Natural killer cell (primary cell): ENCODE data around the gene UBC. TPM values are rescaled to one million over a fixed set of nuclear protein-coding genes. Genes with fewer than 3 reads are reported as not detected.

Source experiments
- ATAC-seq, 3 donors: fragments of 150-1000 bp in 2 of 3; fragments of 200-7000 bp in 1 of 3; cut with Tn5 transposase; 1 replicate in 1 of 3; 2 replicates in 2 of 3; pipeline ENCODE4 v1.10.0; 2021; ENCODE audit warnings: mild to moderate bottlenecking in 2 of 3, moderate library complexity in 2 of 3
- DNase-seq, 2 donors: peaks; one replicate each; pipeline versions ENCODE4 v3.0.0 to v3.0.0-alpha.2; 2013 to 2021; ENCODE audit warnings: mixed read lengths in 1 of 2
- H3K27ac ChIP-seq: one replicate; pipeline ENCODE4 v1.5.1; 2013; ENCODE audit warnings: mild to moderate bottlenecking, low read length
- H3K27me3 ChIP-seq: one replicate; pipeline ENCODE4 v1.6.1; 2013; ENCODE audit warnings: low read length; ENCODE audit not compliant: control insufficient read depth, insufficient read depth
- H3K36me3 ChIP-seq: one replicate; pipeline ENCODE4 v1.6.1; 2013; ENCODE audit warnings: low read length; ENCODE audit not compliant: control insufficient read depth, insufficient read depth
- H3K4me1 ChIP-seq: one replicate; pipeline ENCODE4 v1.6.1; 2013; ENCODE audit warnings: low read length; ENCODE audit not compliant: control insufficient read depth, insufficient read depth
- H3K4me3 ChIP-seq: one replicate; pipeline ENCODE4 v1.5.1; 2013; ENCODE audit warnings: low read length
- H3K9me3 ChIP-seq: one replicate; pipeline ENCODE4 v1.6.1; 2013; ENCODE audit warnings: low read length; ENCODE audit not compliant: control insufficient read depth, insufficient read depth
- H3K27ac Mint-ChIP-seq, 2 donors: one replicate each; pipeline ENCODE4 v1.8.0; 2022; ENCODE audit warnings: mild to moderate bottlenecking in 2 of 2, mixed read lengths in 2 of 2, moderate library complexity in 1 of 2
- H3K27me3 Mint-ChIP-seq, 2 donors: one replicate each; pipeline ENCODE4 v1.8.0; 2022; ENCODE audit warnings: low read depth in 2 of 2, mixed read lengths in 2 of 2
- H3K36me3 Mint-ChIP-seq: one replicate; pipeline ENCODE4 v1.8.0; 2022; ENCODE audit warnings: mixed read lengths
- H3K4me1 Mint-ChIP-seq, 2 donors: one replicate each; pipeline ENCODE4 v1.8.0; 2022; ENCODE audit warnings: mixed read lengths in 2 of 2
- H3K4me3 Mint-ChIP-seq: one replicate; pipeline ENCODE4 v1.8.0; 2022; ENCODE audit warnings: mild to moderate bottlenecking, moderate library complexity, mixed read lengths
- H3K9me3 Mint-ChIP-seq, 2 donors: one replicate each; pipeline ENCODE4 v1.8.0; 2022; ENCODE audit warnings: mixed read lengths in 2 of 2
- WGBS: methylation state at CpG from one replicate; pipeline ENCODE4 v1.1.7; 2013; ENCODE audit warnings: missing lambda C conversion rate; ENCODE audit not compliant: insufficient coverage; 5-methylcytosine and 5-hydroxymethylcytosine counted together
- intact Hi-C: fragments of 100-400 bp; cut with micrococcal nuclease; formaldehyde crosslinking; loops from one replicate; pipeline ENCODE4 v1.14.2; 2022
- total RNA-seq, 4 donors: library from RNA; stranded (reverse); fragments of 120-200 nt in 1 of 4; gene quantifications; one replicate each; pipeline versions ENCODE4 v1.2.3 to v1.2.4, GENCODE V29; 2013 to 2022
- TF ChIP-seq, protein P1 (sequence below): fragments of 200-600 bp; IDR thresholded peaks from one replicate; pipeline ENCODE4 v1.8.0; 2022; ENCODE audit warnings: antibody characterized with exemption

Gene UBC
- total RNA-seq, 3 donors from 2014 or later (not counting 1 experiment from before 2014, with no cell fraction given) = 1,276 to 1,737 (median 1,334) TPM

DNA sequence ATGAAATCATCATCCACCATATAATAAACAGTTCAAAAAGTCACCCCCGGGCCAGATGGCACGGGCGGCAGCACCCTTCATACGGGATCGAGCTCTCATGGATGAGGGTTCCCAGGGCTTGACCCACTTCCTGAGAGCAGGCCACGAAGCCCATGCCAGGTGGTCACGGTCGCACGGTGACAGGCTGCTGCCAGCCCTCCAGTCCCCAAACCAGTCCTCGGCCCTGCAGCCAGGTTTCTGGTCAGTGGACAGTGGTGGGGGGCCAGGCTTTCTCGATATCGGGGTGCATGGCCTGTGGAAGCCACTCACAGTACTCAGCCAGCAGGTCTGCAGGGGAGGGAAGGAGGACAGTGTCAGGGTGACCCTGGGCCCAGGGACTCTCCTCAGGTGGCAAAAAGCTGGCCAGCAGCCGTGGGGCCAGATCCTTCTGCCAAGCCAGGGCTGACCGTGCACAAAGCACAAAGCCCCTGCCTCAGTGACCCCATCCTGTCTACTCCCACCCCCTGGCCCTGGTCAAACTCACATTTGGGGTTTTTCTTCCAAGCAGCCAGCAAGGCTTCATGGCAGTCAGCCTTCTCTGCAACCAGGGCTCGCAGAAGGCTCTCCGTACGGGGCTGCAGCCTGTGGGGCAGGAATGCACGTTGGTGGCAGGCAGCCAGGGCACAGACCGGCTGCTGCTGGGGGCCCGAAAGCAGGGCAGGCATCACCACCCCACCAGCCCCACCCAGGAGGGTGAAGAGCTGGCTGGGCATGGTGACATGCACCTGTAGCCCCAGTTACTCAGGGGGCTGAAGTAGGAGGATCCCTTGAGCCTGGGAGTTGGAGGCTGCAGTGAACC is 33.3 kb upstream of the UBC start:
- H3K27me3 ChIP-seq = no peaks in the 10 kb centered on the region
- H3K36me3 ChIP-seq = peaks cover 46% of the 10 kb centered on the region
- Mint-ChIP-seq H3K36me3 (peaks cover 7% of the 10 kb centered on the region), H3K27ac (no peak overlapping the region), H3K9me3 (no peaks in the 10 kb centered on the region), H3K4me1 (no peaks in the 10 kb centered on the region), H3K27me3 (no peaks in the 10 kb centered on the region), H3K4me3 (no peak overlapping the region)
- H3K9me3 ChIP-seq = no peaks in the 10 kb centered on the region
- TF ChIP-seq, protein P1, sequence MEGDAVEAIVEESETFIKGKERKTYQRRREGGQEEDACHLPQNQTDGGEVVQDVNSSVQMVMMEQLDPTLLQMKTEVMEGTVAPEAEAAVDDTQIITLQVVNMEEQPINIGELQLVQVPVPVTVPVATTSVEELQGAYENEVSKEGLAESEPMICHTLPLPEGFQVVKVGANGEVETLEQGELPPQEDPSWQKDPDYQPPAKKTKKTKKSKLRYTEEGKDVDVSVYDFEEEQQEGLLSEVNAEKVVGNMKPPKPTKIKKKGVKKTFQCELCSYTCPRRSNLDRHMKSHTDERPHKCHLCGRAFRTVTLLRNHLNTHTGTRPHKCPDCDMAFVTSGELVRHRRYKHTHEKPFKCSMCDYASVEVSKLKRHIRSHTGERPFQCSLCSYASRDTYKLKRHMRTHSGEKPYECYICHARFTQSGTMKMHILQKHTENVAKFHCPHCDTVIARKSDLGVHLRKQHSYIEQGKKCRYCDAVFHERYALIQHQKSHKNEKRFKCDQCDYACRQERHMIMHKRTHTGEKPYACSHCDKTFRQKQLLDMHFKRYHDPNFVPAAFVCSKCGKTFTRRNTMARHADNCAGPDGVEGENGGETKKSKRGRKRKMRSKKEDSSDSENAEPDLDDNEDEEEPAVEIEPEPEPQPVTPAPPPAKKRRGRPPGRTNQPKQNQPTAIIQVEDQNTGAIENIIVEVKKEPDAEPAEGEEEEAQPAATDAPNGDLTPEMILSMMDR = no peak
- ATAC-seq (no peak), DNase-seq (no peak)
- H3K27ac ChIP-seq = no peak overlapping the region
- intact Hi-C loops = no loop called here
- WGBS = 89% methylated on average over 19 of the region's 20 CpGs
- H3K4me3 ChIP-seq = no peak overlapping the region
- H3K4me1 ChIP-seq = no peaks in the 10 kb centered on the region

DNA sequence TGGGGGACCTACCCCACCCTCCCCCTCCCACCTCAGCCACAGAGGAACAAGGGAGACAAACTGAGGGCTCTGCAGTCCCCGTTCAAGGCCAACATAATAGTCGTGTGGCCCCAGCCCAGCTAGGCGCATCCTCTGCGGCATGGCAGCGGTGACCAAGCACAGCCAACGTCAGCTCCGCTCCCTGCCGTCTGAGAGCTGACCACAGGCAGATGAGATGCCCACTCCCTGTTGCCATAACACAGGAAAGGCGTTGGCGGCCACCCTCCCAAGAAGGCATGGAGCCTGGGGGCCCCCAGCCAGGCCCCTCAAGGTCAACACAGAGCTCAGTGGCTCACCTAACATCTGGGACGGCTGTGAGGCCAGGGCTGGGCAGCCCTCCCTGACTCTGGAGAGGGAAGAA is 32.6 kb upstream of the UBC start:
- Histone ChIP-seq H3K36me3 (peaks cover 39% of the 10 kb centered on the region), H3K27ac (no peak overlapping the region), H3K27me3 (no peaks in the 10 kb centered on the region), H3K4me1 (no peaks in the 10 kb centered on the region), H3K4me3 (no peak overlapping the region), H3K9me3 (no peaks in the 10 kb centered on the region)
- TF ChIP-seq, protein P1 = no peak
- ATAC-seq (no peak), DNase-seq (no peak)
- H3K27me3 Mint-ChIP-seq = no peaks in the 10 kb centered on the region
- H3K27ac Mint-ChIP-seq = no peak overlapping the region
- H3K4me3 Mint-ChIP-seq = no peak overlapping the region
- peaks cover 7% of the 10 kb centered on the region for H3K36me3 Mint-ChIP-seq
- H3K9me3 Mint-ChIP-seq = no peaks in the 10 kb centered on the region
- intact Hi-C loops = no loop called here
- WGBS = 93% methylated on average over 11 of the region's 11 CpGs
- H3K4me1 Mint-ChIP-seq = no peaks in the 10 kb centered on the region

DNA sequence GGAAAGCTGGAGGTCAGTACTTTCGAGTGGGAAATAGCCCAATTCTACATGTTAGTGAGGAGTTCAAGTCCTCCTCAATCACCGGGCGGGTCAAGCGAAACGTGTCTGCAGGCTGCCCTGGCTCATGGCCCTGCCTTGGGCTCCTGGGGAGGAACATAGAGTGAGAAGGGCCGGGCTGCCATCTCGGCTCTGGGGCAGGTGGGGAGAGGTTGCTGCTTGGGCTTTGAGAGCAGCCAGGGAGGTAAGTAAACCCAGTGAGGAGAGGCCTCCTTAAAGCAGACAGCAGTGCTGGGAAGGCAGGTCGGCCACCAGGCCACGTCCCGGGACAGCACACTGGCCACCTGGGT is 32.0 kb upstream of the UBC start:
- no peak for ATAC-seq
- no peak overlapping the region for H3K4me3 ChIP-seq
- no peaks in the 10 kb centered on the region for H3K9me3 ChIP-seq

More for the DNA sequence above, 32.0 kb upstream of the UBC start:
- H3K4me3 Mint-ChIP-seq = no peak overlapping the region
- H3K4me1 Mint-ChIP-seq = no peaks in the 10 kb centered on the region
- Histone ChIP-seq H3K36me3 (peaks cover 35% of the 10 kb centered on the region), H3K4me1 (no peaks in the 10 kb centered on the region), H3K27ac (no peak overlapping the region), H3K27me3 (no peaks in the 10 kb centered on the region)
- no peak for DNase-seq
- H3K36me3 Mint-ChIP-seq = peaks cover 7% of the 10 kb centered on the region
- H3K27me3 Mint-ChIP-seq = no peaks in the 10 kb centered on the region
- WGBS = 96% methylated on average over 10 of the region's 10 CpGs
- H3K27ac Mint-ChIP-seq = no peak overlapping the region
- intact Hi-C loops = no loop called here
- no peaks in the 10 kb centered on the region for H3K9me3 Mint-ChIP-seq
- TF ChIP-seq, protein P1 = no peak
